B cell (primary cell): ENCODE results near the gene LYRM1.

Source experiments
- CTCF ChIP-seq: fragments of 200-600 bp; IDR thresholded peaks from one replicate; pipeline ENCODE4 v1.8.0; 2022; ENCODE audit warnings: antibody characterized with exemption, mild to moderate bottlenecking
- EZH2 ChIP-seq: IDR thresholded peaks from 2 replicates; pipeline ENCODE4 v1.6.1; 2012; ENCODE audit warnings: borderline replicate concordance, low read depth, mild to moderate bottlenecking, moderate library complexity, low read length; ENCODE audit not compliant: insufficient read depth, poor library complexity, severe bottlenecking

GRCh38 chr16:20969386-20969785 is 68.8 kb downstream of the LYRM1 start:
- no peak for TF ChIP-seq CTCF
- no peak for TF ChIP-seq EZH2
